NCI-H2029 treated with DMSO at 0.1 percent for 48 hours (cell line): ENCODE measurements around the gene SLX4IP.

ENCODE experiments used
- DNase-seq: peaks from one replicate; lab custom pipeline; 2025; lab: John Stamatoyannopoulos, UW

The SLX4IP gene

DNA sequence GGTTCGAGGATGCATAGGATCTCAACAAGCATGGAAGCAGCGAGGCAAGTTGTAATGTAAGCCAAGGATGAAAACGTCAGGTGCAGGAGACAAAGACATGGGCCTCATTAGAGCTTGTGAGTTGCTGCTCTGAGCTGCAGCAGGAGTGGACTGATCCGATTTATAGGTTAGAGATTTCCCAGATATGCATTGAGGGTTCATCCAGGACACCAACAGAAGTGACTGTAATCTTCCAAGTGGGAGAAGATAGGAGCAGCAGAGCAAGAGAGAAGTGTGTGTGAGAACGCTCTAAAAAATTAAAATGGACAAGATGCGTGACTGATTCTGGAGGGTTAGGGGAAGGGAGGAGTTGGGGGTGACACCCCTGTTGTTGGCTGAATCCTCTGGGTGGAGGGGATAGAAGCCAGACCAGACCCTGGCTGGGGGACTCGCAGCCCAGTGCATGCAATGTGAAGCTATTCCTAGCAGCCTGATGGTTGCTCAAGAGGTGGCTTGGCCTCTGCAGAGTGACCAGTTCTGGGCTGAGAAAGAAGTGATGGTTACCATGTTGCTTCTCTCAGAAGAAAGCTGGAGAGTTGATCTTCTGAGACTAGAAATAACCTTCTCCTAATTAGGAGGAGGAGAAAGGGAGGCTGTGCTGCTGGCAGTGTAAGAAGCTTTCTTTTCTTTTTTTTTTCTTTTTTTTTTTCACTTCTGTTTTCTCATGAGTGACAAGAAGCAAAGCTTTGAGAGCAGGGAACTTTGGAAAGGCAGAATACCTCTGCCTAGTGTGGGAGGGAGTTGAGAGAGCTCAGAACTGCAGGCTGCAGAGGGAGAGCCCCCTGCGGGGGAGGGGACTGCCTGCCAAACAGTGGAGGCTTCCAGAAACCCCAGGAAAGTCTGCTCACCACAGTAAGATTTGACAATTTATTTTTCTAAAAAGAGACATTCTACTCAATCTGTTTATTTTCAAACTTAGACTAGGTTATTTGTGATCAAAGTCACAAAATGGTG, 116.9 kb downstream of the SLX4IP start:
- DNase-seq, result no peak

DNA sequence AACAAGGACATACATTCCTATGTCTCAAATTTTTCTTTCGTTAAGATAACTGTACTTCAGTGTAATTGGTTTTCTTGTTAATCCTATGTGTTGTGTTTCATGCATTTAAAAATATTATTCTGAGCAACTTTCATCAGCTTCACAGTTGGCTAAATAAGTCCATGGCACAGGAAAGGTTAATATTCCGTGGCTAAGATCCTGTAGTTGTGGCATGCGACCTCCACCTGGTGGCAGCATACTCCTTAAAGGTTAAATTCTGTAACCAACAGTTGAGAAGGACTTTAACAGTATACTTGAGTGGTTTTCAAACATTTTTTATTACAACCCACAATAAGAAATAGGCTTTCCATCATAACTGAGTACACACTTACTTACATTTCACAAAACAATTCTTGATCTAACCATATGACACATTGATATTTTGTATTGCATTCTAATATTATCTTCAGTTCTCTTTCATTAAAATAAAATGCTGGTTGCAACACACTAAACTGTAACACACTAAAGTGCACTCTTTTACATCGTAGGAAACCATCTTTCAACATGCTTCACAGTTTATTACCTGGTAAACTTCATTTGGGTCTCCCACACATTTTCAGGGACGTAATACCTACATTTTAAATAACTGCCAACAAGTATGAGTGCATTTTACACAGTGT, 118.3 kb downstream of the SLX4IP start:
- DNase-seq, result peak; percentile 70

DNA sequence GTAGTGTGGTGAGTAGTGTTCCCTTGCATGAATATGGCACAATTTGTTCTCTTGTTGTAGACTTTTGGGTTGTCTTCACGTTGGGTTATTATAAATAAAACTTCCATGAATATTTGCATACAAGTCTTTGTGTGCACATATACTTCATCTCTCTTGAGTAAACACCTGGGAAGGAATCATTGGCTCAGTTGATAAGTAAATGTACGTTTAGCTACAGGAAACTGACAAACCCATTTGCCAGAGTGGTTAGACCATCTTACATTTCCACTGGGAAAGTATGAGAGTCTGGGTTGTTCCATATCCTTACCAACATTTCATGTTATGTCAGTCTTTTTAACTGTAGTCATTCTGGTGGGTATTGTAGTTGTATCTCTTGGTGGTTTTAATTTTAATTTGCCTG, 119.2 kb downstream of the SLX4IP start:
- no peak for DNase-seq

DNA sequence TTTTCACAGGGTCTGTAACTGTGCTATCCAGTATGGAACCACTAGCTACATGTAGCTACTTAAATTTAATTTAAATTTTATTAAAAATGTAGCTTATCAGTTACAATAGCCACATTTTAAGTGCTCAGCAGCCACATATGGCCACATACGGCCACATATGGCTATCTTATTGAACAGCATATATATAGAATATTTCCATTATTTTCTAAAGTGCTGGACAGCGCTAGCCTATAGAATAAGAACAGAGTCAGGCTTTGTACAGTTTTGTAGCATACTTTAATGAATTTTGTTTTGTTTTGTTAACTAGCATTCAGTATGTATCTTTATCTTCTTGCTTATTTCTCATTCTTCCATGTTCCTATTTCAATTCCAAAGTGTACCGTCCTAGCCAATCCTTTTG, 120.3 kb downstream of the SLX4IP start:
- DNase-seq, result no peak

DNA sequence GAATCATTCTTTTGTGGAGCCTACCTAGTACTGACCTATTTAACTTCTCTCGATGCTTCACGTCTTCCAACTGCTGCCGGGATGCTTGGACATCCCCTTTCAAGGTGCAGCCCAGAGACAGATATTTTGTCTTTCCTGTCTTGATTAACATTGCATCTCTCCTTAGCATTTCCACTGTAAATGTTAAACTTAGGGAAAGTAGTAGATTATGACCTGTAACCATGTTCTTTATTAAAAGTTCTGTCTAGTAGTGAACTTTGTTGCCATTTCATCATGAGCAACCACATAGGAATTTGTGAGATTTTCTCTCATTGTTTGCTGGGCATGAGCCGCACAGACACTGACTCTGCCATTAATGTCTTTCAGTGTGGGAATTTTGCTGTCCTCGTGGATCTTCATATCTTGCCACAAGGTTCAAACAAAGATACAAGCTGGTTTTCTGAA, 120.8 kb downstream of the SLX4IP start:
- DNase-seq, result no peak

DNA sequence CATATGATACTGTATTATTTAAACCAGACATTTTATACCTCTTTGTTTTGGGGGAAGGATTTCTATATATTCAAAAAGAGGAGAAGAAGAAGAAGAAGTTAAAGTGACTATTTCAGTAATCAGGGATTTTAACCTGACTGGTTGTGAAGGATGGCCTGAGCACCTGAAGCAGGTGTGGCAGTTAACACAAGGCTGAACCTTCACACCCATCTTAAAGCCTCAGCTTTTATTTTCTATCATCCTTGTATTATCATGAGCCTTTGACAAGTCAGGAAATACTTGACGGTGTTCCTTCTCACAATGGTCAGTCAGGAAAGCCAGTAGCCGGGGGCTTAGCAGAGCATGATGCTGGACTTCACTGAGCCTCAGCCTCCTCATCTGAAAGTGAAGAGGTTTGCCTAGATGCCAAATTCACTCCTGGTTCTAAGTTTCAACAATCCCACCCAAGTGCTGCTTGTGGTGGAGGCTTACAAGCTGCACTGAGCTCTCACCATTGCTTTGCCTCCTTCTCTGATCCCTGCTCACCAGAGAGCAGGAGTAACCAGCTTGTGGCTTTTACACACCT, 121.5 kb downstream of the SLX4IP start:
- no peak for DNase-seq

DNA sequence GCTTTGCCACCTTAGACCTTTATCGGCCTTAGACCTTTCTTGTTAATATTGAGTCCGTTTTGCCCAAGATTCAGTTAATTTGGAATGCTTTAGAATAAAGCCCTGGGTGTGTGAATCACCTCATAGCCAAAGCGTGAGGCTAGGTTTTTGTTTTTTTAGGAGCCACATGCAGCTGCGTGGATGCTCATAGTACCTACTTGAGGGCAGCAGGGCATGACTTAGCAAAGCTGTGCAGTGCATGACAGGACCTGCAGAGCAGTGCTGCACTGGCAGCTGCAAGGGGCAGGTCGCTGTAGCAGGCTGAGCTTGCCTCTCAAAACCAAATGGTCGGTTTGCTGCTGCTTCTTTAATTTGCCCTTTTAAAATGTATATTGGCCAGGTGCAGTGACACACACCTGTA, 122.6 kb downstream of the SLX4IP start:
- DNase-seq, result no peak

DNA sequence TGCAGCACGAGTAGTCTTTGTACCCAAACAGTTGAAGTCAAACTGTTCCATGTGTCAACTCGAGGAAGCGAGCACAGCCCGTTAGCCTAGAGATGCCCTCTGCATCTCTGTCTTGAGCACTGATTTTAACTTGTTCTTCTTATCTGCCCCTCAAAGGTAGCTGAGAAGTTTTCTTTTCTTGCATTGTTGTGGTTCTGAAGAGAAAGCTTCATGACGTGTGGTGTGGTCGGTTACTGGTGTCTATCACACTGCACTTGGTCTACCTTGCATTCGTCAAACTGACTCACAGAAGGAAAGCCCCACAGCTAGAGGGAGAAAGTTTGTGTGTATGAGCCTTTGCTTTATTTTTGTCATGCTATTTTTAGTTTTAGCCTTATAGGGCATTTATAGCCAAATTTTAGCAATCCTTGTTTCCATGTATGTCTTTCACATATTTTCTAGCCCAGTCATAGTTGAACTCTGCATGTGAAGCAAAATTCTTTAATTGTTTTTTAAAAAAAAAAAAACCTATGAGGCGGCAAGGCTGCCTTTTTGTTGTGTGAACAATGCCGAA, 123.6 kb downstream of the SLX4IP start:
- no peak for DNase-seq

DNA sequence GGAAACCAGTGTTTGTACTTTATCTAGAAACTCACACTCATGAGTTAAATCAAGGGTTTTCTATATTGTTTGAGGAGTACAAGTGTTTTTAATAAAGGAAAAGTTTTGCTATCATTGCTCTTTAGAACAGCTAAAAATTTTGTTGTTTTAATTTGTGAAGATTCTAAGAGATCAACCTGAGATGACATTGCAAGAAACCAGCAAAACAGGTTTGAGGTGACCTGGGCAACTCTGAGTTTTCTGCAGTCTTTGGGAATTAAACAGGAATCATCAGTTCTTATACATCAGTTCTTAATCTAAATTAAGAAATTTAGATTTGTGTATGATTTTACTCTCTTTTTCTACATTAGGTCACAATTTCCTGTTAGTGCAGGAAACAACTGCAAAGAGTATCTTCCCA, 124.2 kb downstream of the SLX4IP start:
- no peak for DNase-seq

DNA sequence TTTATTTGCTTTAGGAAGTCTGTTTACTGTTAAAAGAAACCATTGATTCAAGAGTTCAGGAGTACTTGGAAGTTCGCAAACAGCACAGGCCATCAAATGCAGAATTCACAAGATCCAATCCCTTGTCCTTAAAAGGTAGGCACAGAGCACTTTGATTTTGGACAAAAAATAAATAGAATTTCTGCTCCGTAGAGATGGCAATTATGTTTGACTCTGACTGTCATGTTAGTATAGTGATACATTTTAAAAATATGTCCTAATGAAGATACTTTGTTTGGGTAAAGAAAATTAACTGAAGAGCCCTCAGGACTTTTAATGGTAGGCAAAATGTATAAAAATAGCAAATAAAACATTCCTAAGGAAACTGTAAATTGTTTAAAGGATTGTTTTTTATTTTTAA, 125.6 kb downstream of the SLX4IP start:
- no peak for DNase-seq

DNA sequence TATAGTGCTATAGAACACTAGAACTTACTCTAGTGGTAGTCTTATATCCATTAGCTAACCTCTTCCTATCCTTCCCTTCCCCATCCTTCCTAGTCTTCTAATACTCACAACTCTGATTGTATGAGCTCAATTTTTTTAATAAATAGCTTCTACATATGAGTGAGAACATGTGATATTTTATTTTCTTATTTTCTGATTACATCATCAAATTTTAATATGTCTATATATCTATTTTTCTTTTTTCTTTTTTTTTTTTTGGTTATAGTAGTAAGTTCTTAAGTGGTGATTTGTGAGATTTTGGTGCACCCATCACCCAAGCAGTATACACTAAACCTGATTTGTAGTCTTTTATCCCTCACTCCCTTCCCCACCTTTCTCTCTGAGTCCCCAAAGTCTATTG, 126.2 kb downstream of the SLX4IP start:
- DNase-seq, result no peak

DNA sequence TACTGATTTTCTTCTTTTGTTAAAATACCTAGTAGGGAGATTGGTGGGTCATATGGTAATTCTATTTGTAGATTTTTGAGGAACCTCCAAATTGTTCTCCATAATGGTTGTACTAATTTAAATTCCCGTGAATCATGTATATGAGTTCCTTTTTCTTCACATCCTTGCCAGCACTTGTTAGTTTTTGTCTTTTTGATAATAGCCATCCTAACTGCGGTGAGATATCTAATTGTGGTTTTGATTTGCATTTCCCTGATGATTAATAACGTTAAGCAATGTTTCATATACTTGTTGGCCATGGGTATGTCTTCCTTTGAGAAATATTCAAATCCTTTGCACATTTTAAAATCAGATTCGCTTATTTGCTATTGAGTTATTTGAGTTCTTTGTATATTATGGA, 127.8 kb downstream of the SLX4IP start:
- DNase-seq, result no peak

DNA sequence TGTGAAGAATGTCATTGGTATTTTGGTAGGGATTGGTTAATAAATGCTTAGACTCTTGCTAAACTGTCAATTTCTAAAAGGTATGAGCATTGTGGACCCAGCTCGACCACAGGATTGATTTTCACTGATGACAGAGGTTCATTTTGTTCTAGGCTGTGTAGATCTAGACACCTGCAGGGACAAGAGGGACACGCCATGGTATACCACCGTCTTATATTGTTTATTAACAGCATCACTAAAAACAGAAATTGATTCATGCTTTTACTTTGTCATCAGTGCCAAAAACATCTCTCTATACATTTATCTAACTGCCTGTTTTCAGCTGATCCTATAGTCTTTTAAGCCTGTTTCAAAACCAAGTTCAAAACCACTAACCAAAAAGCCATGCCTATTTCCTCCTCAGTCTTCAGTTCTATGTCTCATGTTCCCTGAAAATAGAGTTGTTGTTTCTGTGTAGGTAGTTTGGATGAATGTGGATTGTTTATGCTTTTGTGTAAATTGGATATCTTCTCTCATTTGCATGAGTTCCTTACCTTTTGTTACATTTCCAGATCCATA, 128.9 kb downstream of the SLX4IP start:
- no peak for DNase-seq

DNA sequence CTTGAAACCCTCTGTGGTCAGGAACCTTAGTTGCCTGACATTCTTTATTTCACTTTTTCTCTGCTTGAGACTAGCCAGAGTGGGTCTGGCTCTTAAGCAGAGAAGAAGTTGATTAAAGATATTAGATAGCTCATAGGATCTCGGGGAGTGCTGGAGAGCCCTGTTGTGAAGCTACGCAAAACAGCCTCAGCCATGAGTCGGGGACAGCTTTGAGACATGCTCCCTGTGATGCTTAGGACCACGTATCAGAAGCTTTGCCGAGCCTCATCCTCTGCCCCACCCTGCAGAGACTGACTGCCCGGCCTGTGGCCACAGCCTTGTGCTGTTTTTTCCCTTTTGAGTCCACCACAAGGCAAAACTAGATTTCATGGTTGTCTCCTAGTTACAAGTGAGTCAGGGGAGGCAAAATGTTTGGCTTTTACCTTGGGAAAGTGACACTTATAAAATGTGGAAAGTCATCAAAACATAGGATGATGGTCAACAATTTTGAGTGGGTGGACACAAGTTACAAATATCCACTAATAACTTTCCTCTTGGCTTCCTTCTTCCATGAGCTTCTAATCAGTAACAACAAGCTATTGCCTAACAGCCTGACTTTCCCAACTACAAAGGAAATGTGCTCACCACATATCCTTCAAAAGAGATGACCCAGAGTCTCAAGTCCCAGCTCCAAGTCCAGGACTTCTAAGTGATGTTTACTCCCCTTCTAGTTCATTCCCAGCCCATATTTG, 130.3 kb downstream of the SLX4IP start:
- no peak for DNase-seq

DNA sequence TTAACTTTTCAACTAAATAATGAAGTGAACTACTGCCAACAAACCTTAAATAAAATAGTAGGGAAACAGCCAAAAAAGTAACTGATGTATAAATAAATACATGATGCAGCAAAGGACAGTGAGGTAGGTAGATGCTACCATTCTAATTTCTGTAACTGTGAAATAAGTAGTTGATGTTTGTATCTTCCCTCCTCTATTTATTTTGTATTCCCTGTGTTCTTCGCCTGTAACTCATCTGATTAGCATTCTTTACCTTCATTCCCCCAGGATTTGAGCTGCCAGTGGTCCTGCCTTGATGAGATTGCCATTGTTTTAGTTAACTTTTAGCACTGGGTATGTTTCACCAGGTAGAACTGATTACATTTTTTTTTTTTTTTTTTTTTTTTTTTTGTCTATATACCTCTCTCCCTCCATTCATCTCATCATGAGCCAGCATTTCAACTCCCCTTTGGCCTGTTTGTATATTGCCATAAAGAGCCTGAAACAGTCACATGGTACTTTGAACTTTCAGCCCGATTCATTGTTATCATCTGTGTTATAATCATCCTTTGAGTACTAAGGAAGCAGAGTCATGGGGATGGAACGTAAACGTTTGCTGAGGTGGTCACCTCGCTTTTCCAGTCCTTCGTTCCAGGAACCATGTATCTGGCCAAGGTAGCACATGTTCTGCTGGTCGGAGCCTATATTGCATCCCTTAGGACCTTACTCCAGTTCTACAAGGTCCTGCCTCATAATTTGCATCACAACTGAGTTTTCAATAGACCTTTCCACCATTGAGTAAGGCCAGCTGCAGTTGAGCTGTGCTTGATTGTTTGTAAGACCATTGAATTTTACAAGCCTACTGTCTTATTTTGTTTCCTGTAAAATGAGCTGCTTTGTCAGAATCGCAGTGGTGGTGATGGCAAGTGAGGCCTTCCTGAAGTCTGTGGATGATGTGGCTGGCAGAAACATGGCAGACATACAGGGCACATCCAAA, 131.1 kb downstream of the SLX4IP start:
- no peak for DNase-seq

DNA sequence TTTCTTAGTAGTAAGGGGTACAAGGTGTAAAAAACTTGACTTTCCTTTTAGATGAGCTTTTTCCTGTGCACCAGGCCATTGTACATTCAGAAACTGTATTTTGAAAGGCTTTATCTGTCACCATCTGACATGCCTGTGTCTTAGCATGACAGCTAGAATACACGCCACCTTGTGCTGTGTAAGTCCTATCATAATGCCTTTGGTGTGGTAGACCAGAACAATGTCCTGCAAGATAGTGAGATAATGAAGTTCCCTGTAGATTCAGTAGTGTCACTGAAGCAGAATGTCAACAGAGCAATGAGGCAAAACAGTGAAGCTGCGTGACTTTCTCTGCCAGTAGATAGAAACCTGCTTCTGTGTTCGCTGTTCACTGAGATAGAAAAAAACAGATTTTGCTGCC, 132.9 kb downstream of the SLX4IP start:
- no peak for DNase-seq

DNA sequence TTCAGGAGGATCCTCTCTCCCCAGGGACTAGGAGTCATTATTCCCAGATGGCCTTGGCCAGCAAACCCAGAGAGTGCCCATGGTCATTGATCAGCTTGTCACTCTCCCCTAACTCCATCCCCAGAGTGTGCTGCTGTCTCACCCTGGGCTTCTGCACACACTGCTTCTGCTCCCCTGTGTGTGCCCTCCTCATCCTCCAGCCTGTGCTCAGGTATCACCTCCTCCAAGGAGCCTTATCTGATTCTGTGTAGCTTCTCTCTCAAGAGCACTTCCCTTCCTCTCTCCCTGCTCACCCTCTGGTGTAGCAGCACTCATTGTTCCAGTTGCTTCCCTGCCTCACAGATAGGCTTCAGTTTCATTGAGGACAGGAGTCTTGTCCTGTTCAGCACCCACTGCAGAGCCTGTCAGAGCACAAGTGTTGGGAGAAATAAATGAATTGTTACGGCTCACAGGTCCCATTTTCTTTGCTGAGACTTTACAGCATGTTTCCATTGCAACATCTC, 136.3 kb downstream of the SLX4IP start:
- DNase-seq, result no peak

DNA sequence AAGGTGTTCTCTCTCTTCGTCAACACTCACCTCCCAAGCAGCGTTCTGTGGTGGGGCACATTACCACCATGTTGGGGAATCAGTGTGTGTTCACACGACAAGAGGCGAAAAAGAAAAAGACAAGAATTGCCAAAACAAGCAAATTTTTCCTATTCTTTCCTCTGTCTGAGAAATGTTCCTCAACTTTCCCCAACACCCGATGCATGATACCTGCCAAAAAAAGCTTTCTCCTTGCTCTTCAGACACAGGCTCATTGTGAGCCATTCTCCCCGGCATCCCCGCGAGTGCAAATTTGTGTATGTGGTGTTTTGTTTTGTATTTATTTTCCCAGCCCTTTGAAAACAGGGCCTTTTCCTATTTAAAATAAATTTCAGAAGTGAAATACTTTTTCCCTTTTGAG, 137.7 kb downstream of the SLX4IP start:
- no peak for DNase-seq

DNA sequence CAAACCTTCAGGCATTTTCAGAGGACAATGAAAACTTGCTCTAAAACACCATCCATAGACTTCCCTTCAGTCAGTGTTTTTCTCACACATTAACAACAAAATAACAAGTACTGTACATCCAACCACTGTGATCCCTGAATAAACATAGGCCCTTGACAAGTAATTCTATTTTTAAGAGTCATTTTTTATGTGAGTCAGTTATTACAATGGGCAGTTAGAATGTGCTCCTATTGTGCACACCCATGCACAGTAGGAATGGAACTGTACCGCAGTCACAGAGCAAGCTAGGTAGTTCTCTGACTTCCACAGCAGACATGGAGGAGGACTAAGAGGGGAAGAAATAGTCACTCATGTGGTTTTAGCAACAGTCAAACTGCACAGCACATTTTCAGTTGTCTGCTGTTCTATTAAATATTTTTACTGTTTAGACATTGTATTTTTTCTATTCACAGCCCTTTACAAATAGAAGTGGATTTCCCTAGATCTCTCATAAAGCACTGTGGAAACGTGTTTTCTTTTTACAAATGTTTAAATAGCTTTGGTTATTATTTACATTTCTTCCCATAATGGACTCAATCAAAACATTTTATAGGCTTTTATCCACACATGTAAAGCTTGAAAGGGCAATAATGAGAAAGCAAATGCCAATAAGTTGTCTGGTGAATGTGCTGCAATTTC, 138.3 kb downstream of the SLX4IP start:
- no peak for DNase-seq

DNA sequence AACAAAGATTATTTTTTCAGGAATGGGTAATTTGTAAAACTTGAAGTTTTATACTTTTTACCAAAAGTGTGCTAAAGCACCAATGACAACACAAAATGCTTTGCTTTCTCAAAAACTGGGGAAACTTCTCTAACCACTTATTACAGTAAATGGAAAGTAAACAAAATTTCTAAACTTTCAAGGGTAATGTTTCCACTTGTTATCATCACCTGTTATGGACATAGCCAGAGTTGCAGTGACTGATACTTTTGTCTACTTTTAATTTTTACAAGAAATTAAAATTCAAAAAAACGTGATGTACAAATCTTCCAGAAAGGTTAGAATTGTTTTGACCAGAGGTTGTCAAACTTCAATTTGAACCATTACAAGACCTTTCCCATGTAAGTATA, 138.8 kb downstream of the SLX4IP start:
- DNase-seq, result no peak
